Measurements from ENCODE around the gene SARDH.
"Not testable (repeated sequence)": the region's sequence is repeated elsewhere in the genome, so short reads cannot be mapped to it uniquely, and the experiment has no call there.

Gene SARDH

DNA sequence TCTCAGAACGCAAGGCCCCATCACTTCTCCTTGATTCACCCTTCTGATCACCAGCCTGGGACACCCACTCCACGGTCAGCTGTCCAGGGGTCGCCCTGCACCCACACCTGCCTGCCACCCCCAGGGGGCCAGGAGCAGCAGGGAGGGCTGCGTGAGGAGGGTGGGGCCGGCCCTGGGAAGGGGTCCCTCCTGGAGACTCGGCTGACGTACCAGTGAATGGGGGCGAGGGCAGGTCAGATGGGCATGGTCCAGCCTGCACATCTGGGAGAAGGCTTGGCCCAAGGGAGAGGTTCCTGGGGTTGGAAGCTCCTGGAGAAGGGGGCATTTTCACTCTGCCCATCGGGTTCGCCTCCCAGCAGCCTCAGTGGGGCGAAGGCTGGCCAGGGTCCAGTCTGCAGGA, 21.8 kb upstream of the SARDH start:
- DNase-seq (ENCODE audit: low read depth in 3 of 3), result no peak

DNA sequence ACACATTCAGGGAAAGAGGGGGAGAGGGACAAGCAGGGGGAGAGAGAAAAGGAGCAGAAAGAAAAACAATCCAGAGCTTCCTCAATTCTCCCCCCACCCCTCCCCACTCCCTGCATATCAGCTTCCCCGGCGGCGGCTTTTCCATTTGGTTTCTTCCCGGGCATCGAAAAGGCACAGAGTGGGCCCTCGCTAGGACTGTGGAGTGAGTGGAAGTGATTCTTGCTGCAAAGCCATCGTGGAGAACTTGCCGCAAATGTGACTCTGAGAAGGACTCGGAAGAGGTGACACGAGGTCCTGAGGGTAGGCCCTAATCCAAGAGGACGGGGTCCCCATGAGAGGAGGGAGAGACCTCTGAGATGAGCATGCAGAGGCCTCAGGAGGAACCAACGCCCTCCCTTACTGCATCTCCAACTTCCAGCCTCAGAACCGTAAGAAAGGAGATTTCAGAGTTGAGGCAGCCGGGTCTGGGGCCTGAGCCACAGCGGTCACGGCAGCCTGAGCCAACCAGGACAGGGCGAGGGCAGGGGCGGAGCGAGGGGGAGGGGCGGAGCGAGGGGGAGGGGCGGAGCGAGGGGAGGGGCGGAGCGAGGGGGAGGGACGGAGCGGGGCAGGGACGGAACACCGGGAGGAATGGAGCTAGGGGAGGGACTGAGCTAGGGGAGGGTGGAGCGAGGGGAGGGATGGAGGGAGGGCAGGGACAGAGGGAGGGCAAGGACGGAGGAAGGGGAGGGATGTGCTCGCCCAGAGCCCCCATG, 21.2 kb upstream of the SARDH start:
- DNase-seq (ENCODE audit: low read depth in 3 of 3), result no peak

DNA sequence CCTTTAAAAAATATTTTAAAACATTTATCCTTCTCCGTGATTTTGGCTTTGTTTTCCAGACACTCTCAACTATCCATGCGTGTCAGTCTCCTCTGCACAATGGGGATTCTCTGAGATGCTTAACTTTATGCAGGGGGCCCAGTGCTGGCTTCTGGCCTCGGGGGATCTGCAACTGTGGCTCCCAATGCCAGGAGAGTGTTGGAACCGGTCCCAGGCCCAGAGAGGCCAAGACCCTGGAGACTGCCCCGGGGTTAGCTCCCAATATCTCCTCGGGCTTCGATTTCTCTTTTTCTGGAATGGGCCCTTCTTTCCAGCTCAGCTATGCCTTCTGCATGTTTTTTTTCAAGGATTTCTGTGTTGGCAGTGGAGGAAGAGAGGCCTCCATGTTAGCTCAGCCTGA, 20.1 kb upstream of the SARDH start:
- DNase-seq (ENCODE audit: low read depth in 3 of 3), result no peak

DNA sequence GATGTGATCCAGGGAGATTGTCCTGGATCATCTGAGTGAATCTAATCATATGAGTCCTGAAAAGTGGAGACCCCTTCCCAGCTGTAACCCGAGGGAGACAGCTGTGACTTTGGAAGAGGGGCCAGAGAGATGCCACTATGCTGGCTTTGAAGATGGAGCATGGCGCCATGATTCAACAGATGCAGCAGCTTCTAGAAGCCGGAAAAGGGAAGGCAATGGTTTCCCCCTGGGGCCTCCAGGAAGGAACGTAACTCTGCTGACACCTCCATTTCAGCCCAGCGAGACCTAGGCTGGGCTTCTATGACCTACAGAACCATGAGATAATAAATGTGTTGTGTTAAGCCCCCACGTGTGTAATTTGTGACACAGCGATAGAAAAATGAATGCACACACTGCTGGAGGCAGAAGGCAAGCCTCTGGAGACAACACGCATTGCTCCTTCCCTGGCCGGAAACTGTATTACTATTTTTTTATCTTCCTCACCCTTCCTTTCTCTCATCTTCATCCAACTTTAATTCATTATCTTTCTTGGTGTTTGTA, 16.6 kb upstream of the SARDH start:
- DNase-seq (ENCODE audit: low read depth in 3 of 3), result no peak

DNA sequence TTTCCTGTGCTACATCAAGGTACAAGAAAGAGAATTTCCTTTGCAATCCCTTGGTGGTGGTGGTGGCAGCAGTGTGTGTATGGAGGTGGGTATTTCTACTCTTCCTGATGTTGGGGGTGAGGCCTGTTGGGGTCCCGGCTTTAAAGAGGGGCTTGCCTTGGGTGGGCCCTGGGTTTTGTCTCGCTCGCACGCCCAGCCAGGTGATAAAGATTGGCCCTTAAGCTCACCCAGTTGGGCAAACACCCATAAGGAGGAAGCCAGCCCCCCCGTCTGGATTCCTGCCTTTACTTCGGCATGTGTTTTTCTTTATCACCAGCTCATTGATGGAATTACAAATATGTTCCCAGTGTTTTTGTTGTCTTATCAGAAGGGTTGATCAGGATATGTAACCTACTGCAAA, 16.0 kb upstream of the SARDH start:
- DNase-seq (ENCODE audit: low read depth in 3 of 3), result no peak

DNA sequence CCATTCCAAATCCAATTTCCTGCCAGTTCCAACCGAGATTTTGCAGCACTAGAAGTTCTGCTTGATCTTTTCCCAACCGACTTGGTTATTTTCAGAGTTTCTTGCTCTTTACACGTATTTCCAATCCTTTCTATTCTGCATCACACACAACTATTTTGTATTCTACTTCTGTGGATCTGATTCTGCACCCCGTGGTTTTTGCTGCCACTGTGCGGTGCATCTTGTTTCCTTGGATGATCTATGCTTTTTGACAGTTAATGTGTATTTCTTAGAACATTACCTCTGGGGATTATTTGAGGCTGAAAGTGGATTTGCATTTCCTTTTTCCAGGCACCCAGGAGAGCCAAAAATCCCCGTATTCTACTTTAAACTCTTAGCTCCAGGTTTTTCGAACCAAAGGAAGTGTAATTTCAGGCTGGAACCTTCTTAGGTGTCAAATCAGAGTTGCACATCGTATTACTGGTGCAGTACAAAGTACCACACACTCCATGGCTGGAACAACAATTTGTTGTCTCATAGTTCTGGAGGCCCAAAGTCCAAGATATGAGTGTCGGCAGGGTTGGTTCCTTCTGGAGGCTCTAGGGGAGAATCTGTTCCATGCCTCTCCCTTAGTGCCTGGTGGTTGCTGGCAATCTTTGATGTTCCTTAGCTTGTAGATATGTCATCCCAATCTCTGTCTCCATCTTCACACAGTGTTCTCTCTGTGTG, 14.7 kb upstream of the SARDH start:
- no peak for DNase-seq (ENCODE audit: low read depth in 3 of 3)

DNA sequence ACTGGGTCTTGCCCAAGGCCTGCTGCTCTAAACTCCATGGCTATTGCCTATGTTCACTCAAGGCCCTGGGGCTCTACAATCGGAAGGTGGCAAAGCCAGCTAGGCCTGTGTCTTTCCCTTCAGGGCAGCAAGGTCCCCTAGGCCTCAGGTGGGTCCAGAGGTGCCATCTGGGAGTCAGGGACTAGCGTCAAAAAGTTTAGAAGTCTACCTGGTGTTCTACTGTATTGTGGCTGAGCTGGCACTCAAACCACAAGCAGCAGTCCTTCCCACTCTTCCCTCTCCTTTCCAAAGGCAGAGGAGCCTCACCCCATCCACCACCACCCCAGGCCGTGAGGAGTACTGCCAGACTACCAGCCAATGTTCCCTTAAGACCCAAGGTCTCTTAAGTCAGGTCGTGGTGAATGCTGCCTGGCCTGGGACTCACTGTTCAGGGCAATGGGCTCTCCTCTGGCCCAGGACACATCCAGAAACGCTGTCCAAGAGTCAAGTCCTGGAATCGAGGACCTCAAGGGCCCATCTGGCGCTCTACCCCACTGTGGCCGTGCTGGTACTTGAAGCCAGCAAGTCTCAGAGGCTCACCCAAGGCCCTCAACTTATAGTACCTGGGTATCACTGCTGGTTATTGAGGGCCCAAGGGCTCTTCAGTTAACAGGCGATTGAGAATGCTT, 13.0 kb upstream of the SARDH start:
- DNase-seq (ENCODE audit: low read depth in 3 of 3), result no peak

DNA sequence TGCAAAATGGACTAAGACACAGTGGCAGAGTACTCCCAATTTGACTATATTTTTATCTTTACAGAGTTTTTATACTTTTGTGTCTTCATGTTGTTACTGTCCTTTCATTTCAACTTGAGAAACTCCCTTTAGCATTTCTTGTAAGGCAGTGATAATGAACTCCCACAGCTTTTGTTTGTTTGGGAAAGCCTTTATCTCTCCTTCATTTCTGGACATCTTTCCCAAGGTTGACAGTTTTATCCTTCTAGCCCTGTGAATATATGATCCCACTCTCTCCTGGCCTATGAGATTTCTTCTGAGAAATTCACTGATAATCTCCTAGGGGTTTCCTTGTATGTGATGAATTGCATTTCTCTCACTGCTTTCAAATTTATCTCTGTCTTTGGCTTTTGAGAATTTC, 9.2 kb upstream of the SARDH start:
- no peak for DNase-seq (ENCODE audit: low read depth in 3 of 3)

DNA sequence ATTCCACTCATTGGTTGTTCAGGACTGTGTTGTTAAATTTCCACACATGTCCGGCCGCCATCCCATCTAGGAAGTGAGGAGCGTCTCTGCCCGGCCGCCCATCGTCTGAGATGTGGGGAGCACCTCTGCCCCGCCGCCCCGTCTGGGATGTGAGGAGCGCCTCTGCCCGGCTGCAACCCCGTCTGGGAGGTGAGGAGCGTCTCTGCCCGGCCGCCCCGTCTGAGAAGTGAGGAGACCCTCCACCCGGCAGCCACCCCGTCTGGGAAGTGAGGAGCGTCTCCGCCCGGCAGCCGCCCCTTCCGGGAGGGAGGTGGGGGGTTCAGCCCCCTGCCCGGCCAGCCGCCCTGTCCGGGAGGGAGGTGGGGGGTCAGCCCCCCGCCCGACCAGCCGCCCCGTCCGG, 6.4 kb upstream of the SARDH start:
- not testable (repeated sequence) for DNase-seq (ENCODE audit: low read depth in 3 of 3)

DNA sequence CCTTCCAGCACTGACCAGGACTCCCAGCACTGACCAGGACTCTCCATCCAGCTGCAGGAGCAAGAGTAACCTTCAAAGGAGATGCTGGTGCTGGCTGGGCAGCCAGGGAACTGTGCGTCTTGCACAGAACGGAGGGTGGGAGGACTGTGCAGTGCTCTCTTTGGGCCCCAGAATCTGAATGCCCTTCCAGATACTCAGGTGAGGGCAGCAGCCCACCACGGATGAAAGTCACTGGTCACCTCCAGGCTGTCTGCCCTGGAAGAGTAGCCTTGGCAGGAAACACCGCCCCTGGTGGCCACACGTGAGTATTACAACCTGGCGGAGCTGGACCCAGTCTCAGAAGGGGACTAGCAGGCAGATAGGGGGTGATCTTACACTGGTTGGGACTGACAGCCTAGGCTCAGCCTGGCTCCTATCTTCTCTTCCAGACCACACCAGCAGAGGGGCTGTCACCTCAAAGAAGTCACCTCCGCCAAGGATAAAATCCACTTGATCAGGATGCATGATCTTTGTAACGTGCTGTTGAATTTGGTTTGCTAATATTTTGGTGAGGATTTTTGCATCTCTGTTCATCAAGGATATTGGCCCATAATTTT, 4.8 kb upstream of the SARDH start:
- peak; percentile 47 to 62 (median 57) for DNase-seq (ENCODE audit: low read depth in 3 of 3)

DNA sequence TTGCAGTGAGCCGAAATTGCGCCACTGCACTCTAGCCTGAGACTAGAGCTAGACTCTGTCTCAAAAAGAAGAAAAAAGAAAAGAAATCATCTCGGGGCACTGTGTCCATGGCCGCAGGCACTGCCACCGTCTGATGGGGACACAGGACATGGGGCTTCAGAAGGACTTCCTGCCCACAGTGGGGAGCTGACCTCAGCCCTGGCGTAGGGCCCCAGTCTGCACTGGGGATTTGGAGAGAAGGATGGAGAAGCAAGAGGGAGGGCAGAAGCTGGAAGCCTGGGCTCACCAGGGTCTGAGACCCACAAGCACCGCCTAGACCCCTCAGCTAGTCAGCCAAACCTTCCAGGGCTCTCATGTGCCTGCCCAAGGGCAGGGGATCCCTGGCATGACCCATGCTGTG, 4.1 kb upstream of the SARDH start:
- no peak for DNase-seq (ENCODE audit: low read depth in 3 of 3)

DNA sequence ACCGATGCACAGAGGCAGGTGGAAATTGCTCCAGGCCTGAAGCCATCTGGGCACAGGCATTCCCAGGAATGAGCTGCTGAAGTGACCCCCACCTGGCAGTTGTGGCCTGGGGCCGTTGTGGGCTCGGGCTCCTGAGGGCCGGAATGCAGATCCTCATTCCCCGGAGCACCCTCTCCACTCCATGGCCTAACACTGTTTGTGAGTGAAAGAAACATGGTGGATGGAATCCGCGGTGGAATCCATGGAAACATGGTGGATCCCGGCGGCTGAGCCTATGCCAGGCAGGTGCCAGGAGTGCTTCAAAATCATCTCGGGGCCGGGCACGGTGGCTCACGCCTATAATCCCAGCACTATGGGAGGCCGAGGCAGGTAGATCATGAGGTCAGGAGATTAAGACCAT, 3.6 kb upstream of the SARDH start:
- no peak for DNase-seq (ENCODE audit: low read depth in 3 of 3)

DNA sequence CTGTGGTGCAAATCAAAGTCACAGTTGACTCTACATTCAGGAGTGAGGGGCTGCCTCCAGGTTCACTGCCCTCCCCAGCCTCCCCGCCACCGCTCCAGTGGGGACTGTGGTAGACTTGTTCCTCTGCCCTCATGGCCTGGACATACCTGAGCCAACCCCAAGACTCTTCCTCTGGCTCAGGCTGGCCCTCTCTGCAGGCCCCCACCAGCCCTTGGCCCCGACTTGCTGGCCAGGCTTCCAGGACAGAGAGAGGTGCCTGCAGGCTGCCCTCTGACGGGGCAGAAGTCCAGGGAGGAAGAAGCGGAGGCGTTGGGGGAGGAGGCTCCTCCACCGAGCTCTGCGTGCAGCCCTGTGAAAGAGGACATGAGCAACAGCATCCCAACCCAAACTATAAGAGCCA, 2.8 kb upstream of the SARDH start:
- no peak for DNase-seq (ENCODE audit: low read depth in 3 of 3)

DNA sequence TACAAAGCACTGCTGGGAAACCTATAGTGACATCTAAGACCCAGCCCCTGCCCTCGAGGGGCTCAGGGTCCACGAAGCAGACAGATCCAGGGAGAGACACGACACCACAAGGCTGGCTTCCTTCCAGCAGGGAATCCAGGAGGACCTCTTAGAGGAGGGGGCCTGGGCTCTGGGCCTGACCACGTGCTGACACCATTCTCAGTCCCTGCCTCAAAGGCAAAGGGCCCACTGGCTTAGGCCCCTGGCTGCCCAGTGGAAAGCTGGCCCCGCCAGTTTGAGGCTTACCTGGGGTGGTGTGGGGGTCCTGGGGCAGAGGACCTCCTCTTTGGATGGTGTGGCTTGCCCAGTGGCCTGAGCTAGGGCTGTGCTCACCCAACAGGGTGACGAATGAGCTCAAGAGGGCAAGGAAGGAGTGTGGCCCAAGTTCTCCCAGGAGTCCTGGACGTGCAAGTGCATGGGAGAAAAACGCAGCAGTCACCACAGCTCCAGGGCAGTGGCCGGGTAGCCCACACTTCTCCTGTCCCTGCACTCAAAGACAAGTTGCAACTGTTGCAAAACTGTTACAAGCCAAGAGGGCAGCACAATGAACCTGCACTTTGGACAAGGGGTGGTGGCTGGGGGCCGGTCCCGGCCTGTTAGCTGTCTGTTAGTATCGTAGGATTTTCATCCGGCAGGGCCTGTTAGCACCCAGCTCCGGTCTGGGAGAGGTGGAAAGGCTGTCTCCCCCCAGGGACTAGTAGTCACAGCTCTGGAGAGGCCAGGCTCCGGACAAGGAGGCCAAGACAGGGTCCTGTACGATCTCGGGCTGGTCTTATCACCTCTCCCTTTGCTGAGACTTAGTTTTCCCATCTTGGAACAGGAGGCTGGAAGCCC, 1.5 kb upstream of the SARDH start:
- no peak for DNase-seq (ENCODE audit: low read depth in 3 of 3)

DNA sequence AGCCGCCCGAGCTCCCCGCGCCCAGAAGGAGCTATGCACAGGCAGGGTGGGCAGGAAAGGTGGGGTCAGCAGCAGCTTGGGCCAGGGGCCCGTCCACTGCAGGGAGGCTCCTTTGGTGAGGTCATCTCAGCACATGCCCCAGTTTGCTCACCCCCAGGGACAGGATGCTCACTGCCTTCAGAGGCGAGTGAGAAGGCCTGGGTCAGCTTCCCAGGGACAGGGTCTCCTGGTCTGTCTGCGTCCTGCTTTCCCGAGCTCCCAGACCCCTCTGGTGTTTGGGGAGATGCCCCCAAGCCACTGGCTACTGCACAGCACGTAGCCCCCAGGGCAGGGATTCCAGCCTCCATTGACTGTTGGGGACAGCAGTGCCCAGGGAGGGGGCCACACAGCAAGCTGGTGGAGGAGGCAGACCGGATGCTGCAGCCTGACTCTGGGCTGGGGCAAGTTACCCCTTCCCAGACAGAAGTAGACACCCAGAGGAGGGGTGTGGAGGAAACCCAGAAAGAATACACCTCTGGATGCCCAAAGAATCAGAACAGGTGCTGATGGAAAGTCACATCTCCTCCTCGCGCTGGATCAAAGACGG, 581 bp upstream of the SARDH start:
- no peak for DNase-seq (ENCODE audit: low read depth in 3 of 3)

DNA sequence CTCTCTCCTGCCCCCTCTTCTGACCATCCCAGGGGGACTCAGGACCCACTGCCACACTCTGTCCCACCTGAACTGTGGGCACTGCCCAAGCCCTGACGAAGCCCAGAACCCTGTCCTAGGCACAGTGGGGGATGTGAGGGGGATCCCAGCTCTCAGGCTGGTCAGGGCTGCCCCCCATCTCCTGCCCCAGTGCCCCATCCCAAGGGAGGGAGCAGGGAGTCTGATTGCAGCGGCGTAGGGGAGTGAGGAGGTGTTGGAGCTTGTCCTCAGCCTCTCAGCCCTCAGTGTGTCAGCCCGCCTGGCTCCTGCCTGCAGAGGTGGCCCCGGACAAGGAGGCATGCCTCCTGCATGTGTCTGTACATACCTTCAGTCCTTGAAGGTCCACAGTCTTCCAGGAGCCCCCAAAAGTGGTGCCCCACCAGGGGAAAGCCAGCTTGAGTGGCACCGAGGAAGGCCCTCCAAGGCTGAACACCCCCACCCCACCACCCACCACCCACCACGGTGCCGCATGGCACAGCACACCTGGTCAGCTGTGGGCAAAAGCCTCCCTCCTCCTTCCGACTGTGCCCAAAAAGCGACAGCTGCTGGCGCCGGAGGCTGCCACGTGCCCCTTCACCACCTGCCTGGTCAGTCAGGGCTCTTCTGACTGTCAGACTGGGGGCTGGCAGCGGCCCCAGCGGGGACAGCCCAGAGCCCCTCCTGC, 930 bp downstream of the SARDH start:
- no peak for DNase-seq (ENCODE audit: low read depth in 3 of 3)

DNA sequence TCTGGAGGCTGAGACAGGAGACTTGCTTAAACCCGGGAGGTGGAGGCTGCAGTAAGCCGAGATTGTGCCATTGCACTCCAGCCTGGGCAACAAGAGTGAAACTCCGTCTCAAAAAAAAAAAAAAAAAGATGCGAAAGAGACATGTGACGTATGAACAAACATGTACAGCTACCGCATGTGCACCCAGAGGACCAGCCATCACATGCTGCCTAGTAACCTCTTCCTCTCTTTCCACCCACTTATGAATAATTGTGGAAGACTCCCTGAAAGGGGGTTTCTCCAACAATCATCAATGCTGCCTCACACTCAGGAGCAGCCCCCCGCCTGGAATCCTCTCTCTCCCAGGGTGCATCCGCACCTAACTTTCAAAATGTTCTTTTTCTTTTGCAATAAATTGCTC, 2.2 kb downstream of the SARDH start:
- DNase-seq (ENCODE audit: low read depth in 3 of 3), result no peak

DNA sequence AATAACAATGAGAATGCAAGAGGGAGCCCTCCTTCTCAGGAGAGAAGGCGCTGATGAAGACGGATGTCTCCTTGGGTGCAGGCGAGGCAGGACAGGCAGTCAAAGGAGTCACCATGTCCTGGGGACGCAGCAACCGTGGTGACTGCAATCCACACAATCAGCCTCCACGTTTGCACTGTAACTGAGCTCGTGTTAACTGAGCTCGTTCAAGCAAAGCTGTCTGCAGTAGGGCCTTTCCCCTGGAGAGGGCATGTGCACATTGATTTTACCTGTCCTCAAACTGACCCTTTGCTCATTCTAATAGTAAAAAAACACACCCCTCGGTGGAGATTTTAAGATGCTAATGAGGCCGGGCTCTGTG, 2.8 kb downstream of the SARDH start:
- DNase-seq (ENCODE audit: low read depth in 3 of 3), result no peak

DNA sequence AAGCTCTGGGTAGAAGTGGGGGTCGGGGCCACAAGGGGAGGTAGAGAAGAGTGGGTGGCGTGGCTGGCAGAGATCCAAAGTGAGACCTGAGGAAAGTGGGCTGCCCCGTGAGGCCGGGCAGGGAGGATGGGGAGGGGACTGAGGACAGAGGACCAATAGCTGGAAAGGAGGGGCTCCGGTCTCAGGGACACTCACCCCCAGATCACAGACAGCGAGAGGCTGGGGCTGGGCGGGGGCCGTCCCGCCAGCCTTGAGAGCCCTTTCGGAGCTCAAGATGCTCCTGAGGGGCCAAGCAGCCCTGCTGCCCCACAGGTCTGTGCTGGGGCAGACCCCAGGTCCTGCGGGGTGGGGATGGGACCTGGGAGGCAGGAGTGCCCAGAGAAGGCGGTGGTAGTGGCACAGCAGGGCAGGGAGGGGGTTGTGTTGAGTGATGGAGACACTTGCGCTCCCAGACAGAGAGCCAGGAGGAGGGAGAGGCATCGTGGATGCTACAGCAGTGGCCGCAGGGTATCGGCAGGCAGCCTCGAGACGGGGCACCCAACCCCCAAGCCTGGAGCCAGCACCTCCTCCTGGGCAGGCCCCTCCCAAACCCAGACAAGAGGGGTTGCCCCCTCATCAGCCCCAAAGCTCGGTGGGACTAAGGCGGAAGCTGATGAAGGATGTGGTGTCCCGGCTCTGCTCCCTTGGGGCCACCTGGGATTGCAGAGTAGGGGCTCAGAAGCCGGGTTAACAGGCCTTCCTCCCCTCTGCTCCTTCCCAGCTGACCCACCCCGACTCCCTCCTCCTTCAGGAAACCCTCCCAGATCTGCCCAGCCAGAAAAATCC, 3.4 kb downstream of the SARDH start:
- no peak for DNase-seq (ENCODE audit: low read depth in 3 of 3)

Measured in stimulated activated CD4-positive, alpha-beta T cell treated with anti-CD3 and anti-CD28 coated beads, TNF-alpha, amount 100 ng/mL, for 48 hours (primary cell).